Epidermal melanocyte (primary cell): ENCODE measurements around the gene DTX3.
"Not testable (repeated sequence)": the region's sequence is repeated elsewhere in the genome, so short reads cannot be mapped to it uniquely, and the experiment has no call there.

ENCODE experiments used
- DNase-seq: peaks from one replicate; pipeline ENCODE4 v3.0.0; 2011; ENCODE audit warnings: low spot score; ENCODE audit not compliant: insufficient read length

The DTX3 gene

GRCh38 chr12:57604454-57604991 lies at the start of gene DTX3:
DTX3 (plus strand) TSS chr12:57604824; CDS start chr12:57606518, 1,694 bp downstream.
- DNase-seq: no peak

DNA sequence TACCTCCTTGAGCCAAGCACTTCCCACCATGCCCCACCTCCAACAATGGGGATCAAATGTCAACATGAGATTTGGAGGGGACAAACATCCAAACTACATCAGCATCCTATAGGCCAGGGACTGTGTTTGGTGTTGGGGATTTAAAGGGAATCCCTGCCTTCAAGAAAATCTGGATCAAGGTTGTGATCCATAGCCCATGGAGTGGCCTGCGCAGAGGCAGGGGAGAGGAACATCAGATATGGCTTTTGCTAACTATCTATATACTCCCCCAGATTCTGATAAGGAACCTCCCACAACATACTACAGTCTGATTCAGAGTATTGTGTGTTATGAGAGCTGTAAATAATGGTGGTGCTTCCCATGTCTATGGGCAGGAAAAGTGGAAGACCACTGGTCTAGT lies 49.7 kb upstream of the DTX3 start:
- DNase-seq: no peak

GRCh38 chr12:57558864-57559263 lies 45.8 kb upstream of the DTX3 start:
- no peak for DNase-seq

DNA sequence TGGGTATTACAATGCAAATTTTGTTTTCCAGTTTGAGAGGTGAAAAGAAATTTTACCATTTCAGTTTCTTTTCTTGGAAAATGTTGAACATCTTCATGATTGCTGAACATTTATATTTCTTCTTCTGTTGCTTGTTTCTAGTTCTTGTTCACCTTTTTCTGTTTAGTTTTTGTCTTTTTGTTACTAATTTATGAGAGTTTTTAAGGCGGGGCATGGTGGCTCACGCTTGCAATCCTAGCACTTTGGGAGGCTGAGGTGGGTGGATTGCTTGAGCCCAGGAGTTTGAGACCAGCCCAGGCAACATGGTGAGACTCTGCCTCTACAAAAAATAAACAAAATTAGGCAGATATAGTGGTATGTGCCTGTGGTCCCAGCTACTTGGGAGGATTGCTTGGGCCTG lies 44.1 kb upstream of the DTX3 start:
- DNase-seq: no peak

- not testable (repeated sequence) for DNase-seq
These were observed 43.5 kb upstream of the DTX3 start for GRCh38 chr12:57561117-57561516.

GRCh38 chr12:57563358-57563757 lies 41.3 kb upstream of the DTX3 start:
- DNase-seq: no peak

- DNase-seq: no peak
These were observed 40.4 kb upstream of the DTX3 start for GRCh38 chr12:57564178-57564740.

DNA sequence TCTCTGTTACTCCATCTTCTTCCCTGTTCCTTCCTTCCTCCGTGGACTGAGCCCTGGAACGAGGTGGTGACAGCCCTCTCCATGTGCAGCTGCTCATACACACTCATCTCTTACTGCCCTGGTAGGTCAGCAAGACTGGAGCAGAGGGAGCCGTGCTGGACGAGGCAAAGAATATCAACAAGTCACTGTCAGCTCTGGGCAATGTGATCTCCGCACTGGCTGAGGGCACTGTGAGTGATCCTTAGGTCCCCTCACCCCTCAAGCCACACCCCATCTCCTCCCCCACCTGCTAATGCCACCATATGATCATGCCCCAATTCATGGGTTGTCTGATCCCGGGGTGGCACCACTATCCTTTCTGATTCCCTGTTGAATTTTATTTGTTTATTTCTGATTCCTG lies 35.8 kb upstream of the DTX3 start:
- no peak for DNase-seq

- DNase-seq: no peak
These were observed 34.8 kb upstream of the DTX3 start for GRCh38 chr12:57569858-57570257.

DNA sequence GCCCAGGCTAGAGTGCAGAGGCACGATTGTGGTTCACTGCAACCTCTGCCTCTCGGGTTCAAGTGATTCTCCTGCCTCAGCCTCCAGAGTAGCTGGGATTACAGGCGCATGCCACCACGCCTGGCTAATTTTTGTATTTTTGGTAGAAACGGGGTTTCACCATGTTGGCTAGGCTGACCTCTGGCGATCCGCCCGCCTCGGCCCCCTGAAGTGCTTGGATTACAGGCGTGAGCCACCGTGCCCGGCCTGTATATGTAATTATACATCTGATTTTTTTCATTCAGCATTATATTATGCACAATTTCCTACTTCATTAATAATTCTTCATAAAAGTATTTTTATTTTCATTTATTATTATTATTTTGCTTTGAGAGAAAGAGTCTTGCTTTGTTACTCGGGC lies 34.2 kb upstream of the DTX3 start:
- DNase-seq: not testable (repeated sequence)

- no peak for DNase-seq
These were observed 32.5 kb upstream of the DTX3 start for GRCh38 chr12:57571926-57572762.

- no peak for DNase-seq
These were observed 29.8 kb upstream of the DTX3 start for GRCh38 chr12:57574795-57575194.

DNA sequence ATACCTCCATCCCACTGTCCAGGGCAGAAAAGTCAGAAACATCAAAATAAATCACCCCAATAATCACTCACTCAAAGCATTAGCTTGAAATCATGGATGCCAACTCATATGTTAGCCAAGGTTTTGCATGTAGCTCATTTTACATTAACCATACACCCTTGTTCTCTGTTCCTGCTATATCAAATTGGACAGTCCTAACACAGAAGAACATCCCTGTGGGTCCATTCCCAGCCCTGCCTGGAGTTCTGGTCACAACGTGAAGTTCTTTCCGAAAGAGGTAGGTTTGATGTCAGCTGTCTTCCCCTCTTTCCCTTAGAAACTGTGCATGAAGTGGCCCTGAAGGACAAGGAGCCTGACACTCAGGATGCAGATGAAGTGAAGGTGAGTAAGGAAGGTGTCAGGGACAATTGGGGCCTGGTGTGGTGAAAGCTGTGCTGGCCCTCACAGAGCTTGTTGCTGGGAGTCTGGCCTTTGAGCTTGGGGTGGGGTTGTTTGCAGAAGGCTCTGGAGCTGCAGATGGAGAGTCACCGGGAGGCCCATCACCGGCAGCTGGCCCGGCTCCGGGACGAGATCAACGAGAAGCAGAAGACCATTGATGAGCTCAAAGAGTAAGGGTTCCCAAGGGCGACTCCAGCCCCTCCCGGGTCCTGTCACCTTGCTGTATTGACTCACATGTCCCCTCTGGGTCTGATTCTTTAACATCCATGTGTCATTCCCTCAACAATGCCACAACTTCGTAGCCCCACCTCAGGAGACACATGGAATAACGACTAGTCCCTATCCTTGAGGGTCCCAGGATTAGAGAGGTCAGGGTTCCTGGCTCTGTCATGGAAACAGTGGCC lies 28.6 kb upstream of the DTX3 start:
- DNase-seq: no peak

DNA sequence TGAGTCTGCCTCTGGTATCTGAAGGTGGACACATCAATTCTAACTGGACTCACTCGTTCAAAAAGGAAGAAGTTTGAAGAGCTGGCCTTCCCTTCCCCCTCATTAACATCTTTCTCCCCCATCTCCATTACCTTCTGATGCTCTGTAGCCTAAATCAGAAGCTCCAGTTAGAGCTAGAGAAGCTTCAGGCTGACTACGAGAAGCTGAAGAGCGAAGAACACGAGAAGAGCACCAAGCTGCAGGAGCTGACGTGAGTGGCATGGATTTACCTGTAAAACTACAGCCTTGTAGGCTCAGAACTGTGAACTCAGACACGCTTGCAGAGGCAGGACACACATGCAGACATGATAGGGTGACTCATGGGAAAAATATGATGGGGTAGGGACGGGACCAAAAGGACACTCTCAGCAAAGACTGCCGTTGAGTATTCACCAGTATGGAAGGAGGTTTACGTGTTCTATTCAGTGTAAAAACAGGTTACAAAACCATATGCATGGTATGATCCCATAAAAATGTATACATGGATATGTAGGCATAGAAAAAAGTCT lies 27.9 kb upstream of the DTX3 start:
- DNase-seq: no peak

- no peak for DNase-seq
These were observed 26.5 kb upstream of the DTX3 start for GRCh38 chr12:57577981-57578758.

- DNase-seq: no peak
These were observed 25.6 kb upstream of the DTX3 start for GRCh38 chr12:57579011-57579410.

DNA sequence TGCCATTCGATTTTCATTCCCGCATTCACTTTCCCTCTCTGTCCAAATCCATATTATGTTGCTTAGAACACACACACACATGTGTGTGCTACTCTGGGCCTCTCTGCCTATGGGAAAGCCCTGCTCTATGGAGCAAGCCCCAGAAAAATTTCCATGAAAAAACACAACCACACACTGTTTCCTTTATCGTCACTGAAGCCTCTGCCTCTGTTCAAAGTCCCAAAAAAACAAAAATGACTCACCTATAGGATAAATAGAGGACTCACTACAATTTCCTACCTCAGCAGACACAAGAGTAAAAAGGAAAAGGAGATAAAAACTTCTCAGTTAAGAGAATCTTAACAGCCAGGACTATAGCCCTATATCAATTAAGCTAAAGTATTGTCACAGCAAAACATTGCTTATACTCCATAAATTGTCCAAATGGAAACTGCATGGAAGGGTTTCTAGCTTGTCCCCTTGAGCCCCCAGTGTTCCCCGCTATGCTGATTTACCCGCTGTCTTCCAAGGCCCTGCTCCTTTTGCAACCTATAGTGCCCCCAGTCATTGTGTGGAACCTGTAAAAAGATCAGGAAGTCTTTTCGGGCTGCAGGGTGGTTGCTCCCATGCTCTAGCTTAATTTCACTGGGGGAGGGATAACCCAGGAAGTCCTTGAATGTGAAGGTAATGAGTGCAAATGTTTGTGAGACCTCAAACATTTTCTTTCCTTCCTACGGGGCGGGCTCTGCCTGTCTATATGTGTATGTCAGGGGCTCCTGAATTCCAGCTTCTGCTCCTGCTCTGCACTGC lies 24.8 kb upstream of the DTX3 start:
- no peak for DNase-seq

DNA sequence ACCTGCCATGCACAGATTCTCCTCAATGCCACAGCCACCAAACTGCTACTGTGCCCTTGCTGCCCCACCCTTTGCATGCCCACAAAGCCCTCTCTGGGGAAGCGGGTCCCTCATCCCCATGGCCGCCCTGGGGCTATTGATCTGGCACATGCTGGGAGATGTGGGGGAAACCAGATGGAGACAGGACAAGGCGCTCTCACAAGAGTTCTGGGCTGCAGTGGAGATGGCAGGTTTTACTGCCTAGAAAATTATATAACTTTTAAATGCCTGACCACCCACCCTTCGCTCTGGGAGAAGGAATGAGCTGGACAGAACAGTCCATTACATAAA lies 24.2 kb upstream of the DTX3 start:
- no peak for DNase-seq

- no peak for DNase-seq
These were observed 22.8 kb upstream of the DTX3 start for GRCh38 chr12:57581802-57582201.

DNA sequence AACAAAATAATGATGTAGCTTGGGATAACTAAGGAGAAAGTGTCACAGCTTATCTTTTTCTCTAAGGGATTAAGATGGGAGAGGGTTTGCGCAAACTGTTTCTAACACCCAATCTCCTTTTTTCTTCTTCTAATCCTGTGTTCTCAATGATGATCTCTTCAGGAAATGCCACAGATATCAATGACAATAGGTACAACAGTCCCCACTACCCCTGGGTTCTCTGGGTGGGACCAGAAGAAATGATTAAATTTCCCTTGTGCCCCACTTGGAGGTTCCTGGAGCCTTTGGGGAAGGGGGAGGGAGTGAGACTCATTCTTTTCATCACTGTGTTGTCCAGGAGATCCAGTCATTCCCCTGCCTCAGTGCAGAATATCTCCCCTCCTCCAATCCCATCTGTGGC lies 22.2 kb upstream of the DTX3 start:
- no peak for DNase-seq
